Measurements from ENCODE around the gene SH2D3A.

The SH2D3A gene

GRCh38 chr19:6809262-6809661 lies 42.0 kb upstream of the SH2D3A start:
- Histone ChIP-seq H3K9me3 (no peaks in the 10 kb centered on the region), H3K36me3 (no peaks in the 10 kb centered on the region), H3K4me3 (no peak overlapping the region), H3K27ac (no peak overlapping the region), H3K4me1 (no peaks in the 10 kb centered on the region), H3K27me3 (peaks cover 0 to 11% of the 10 kb centered on the region in 2 donors)
- TF ChIP-seq, protein P1, sequence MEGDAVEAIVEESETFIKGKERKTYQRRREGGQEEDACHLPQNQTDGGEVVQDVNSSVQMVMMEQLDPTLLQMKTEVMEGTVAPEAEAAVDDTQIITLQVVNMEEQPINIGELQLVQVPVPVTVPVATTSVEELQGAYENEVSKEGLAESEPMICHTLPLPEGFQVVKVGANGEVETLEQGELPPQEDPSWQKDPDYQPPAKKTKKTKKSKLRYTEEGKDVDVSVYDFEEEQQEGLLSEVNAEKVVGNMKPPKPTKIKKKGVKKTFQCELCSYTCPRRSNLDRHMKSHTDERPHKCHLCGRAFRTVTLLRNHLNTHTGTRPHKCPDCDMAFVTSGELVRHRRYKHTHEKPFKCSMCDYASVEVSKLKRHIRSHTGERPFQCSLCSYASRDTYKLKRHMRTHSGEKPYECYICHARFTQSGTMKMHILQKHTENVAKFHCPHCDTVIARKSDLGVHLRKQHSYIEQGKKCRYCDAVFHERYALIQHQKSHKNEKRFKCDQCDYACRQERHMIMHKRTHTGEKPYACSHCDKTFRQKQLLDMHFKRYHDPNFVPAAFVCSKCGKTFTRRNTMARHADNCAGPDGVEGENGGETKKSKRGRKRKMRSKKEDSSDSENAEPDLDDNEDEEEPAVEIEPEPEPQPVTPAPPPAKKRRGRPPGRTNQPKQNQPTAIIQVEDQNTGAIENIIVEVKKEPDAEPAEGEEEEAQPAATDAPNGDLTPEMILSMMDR (IDR thresholded peaks at IDR 0.05), result no peak
- intact Hi-C loops (cut with DNase I; ENCODE audit: low total_unique reads), result no loop called here
- DNase-seq, result no peak

GRCh38 chr19:6808494-6808893 lies 41.3 kb upstream of the SH2D3A start:
- H3K27ac ChIP-seq, result no peak overlapping the region
- no peaks in the 10 kb centered on the region for H3K36me3 ChIP-seq
- H3K4me3 ChIP-seq, result no peak overlapping the region
- TF ChIP-seq, protein P1 (IDR thresholded peaks at IDR 0.05), result no peak
- H3K27me3 ChIP-seq, result peaks cover 0 to 11% of the 10 kb centered on the region in 2 donors
- no peak for DNase-seq
- H3K9me3 ChIP-seq, result no peaks in the 10 kb centered on the region
- intact Hi-C loops (cut with DNase I; ENCODE audit: low total_unique reads), result no loop called here
- H3K4me1 ChIP-seq, result no peaks in the 10 kb centered on the region

DNA sequence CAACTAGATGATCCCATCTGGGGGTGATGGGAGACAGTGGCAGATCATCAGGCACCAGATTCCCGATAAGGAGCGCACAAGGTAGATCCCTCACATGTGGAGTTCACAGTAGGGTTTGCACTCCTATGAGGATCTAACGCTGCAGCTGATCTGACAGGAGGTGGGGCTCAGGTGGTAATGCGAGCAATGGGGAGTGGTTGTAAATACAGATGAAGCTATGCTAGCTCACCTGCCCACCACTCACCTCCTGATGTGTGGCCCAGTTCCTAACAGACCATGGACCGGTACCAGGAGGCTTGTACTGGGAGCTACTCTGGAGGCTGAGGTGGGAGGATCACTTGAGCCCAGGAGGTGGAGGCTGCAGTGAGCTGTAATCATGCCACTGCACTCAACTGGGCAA lies 40.1 kb upstream of the SH2D3A start:
- Histone ChIP-seq H3K27ac (no peak overlapping the region), H3K36me3 (no peaks in the 10 kb centered on the region), H3K27me3 (peaks cover 0 to 11% of the 10 kb centered on the region in 2 donors), H3K4me1 (no peaks in the 10 kb centered on the region), H3K9me3 (no peaks in the 10 kb centered on the region), H3K4me3 (no peak overlapping the region)
- intact Hi-C loops (cut with DNase I; ENCODE audit: low total_unique reads), result no loop called here
- DNase-seq, result no peak
- TF ChIP-seq, protein P1 (IDR thresholded peaks at IDR 0.05), result no peak

GRCh38 chr19:6806488-6806887 lies 39.3 kb upstream of the SH2D3A start:
- Histone ChIP-seq H3K36me3 (no peaks in the 10 kb centered on the region), H3K9me3 (no peaks in the 10 kb centered on the region), H3K4me3 (no peak overlapping the region), H3K27ac (no peak overlapping the region), H3K4me1 (peaks cover 0 to 3% (median under 1%) of the 10 kb centered on the region in 4 donors), H3K27me3 (peaks cover 0 to 11% of the 10 kb centered on the region in 2 donors)
- TF ChIP-seq, protein P1 (IDR thresholded peaks at IDR 0.05), result no peak
- intact Hi-C loops (cut with DNase I; ENCODE audit: low total_unique reads), result no loop called here
- no peak for DNase-seq

DNA sequence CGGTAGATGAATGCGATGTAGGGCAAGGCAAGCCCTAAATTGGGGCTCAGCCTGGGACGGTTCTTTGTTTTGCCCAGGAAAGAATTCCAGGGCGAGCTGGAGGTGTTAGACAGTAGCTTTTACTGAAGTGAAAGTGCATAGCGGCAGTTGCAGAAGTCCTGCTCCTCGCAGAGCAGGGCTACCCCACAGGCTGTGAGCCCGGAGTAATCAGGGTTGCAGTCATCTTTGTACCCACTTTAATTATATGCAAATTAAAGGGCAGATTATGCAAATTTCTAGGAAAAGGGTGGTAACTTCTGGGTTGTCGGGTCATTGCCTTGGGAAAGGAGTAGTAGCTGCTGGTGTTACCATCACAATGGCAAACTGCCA lies 35.8 kb upstream of the SH2D3A start:
- no peak for DNase-seq
- intact Hi-C loops (cut with DNase I; ENCODE audit: low total_unique reads), result no loop called here
- H3K4me3 ChIP-seq, result no peak overlapping the region

More for the DNA sequence above, 35.8 kb upstream of the SH2D3A start:
- no peaks in the 10 kb centered on the region for H3K9me3 ChIP-seq
- peaks cover 0 to 13% of the 10 kb centered on the region in 2 donors for H3K27me3 ChIP-seq
- no peak overlapping the region for H3K27ac ChIP-seq
- H3K4me1 ChIP-seq, result peaks cover 0 to 17% (median 5%) of the 10 kb centered on the region in 4 donors
- H3K36me3 ChIP-seq, result no peaks in the 10 kb centered on the region
- TF ChIP-seq, protein P1 (IDR thresholded peaks at IDR 0.05), result no peak
